Hepatocyte (in vitro differentiated cells): ENCODE measurements around the gene VTN. TPM values are rescaled to one million over a fixed set of nuclear protein-coding genes. Genes with fewer than 3 reads are reported as not detected.

Experiments used
- DNase-seq: peaks from one replicate; pipeline ENCODE4 v3.0.0-alpha.2; 2016; ENCODE audit warnings: low spot score
- H2AFZ ChIP-seq: fragments of 200-600 bp; sonication (generic); 2 replicates; pipeline ENCODE4 v1.6.0; 2016; ENCODE audit warnings: antibody characterized with exemption, mild to moderate bottlenecking
- H3K27ac ChIP-seq: fragments of 200-600 bp; sonication (generic); 2 replicates; pipeline ENCODE4 v1.5.1; 2016; ENCODE audit warnings: mild to moderate bottlenecking
- H3K27me3 ChIP-seq: fragments of 200-600 bp; sonication (generic); 2 replicates; pipeline ENCODE4 v1.6.1; 2016
- H3K36me3 ChIP-seq: fragments of 200-600 bp; sonication (generic); replicated peaks from 2 replicates; pipeline ENCODE4 v1.5.1; 2016; ENCODE audit warnings: low read depth; ENCODE audit not compliant: insufficient read depth
- H3K4me1 ChIP-seq: fragments of 200-600 bp; sonication (generic); 2 replicates; pipeline ENCODE4 v1.5.1; 2016; ENCODE audit warnings: mild to moderate bottlenecking, moderate library complexity; ENCODE audit not compliant: insufficient read depth
- H3K4me2 ChIP-seq: fragments of 200-600 bp; sonication (generic); 2 replicates; pipeline ENCODE4 v1.6.0; 2016
- H3K4me3 ChIP-seq: fragments of 200-600 bp; sonication (generic); 2 replicates; pipeline ENCODE4 v1.5.1; 2016; ENCODE audit warnings: mild to moderate bottlenecking
- H3K79me2 ChIP-seq: fragments of 200-600 bp; sonication (generic); 2 replicates; pipeline ENCODE4 v1.6.0; 2017; ENCODE audit warnings: mild to moderate bottlenecking
- H3K9me2 ChIP-seq: fragments of 200-600 bp; sonication (generic); replicated peaks from 2 replicates; pipeline ENCODE4 v1.6.0; 2017; ENCODE audit warnings: mild to moderate bottlenecking; ENCODE audit not compliant: insufficient read depth
- H3K9me3 ChIP-seq: fragments of 200-600 bp; sonication (generic); 2 replicates; pipeline ENCODE4 v1.5.1; 2016; ENCODE audit warnings: low read depth, mild to moderate bottlenecking
- H4K20me1 ChIP-seq: fragments of 200-600 bp; sonication (generic); 2 replicates; pipeline ENCODE4 v1.6.0; 2016; ENCODE audit warnings: mild to moderate bottlenecking; ENCODE audit not compliant: insufficient read depth, poor library complexity, severe bottlenecking
- EZH2 ChIP-seq: fragments of 200-600 bp; sonication (generic); IDR thresholded peaks from 2 replicates; pipeline ENCODE4 v1.6.1; 2016; ENCODE audit warnings: antibody characterized with exemption, mild to moderate bottlenecking, borderline replicate concordance
- EZH2phosphoT487 ChIP-seq: fragments of 200-600 bp; sonication (generic); IDR thresholded peaks from one replicate; pipeline ENCODE4 v1.6.1; 2018; ENCODE audit warnings: antibody characterized with exemption, mild to moderate bottlenecking, low read depth, moderate library complexity; ENCODE audit not compliant: unreplicated experiment, severe bottlenecking
- WGBS: methylation state at CpG from one replicate; pipeline ENCODE4 v1.1.6; 2016; ENCODE audit warnings: low lambda C conversion rate; ENCODE audit errors: missing lambda C conversion rate; 5-methylcytosine and 5-hydroxymethylcytosine counted together
- polyA plus RNA-seq: library from polyadenylated mRNA; unstranded; fragments of >200 nt; fragmentation: Nextera tagmentation; extraction: Ambion mirVana; gene quantifications from 2 replicates; pipeline ENCODE4 v1.2.1, GENCODE V29; 2016
- total RNA-seq: library from RNA; depleted of rRNA; stranded (reverse); fragments of >200 nt; gene quantifications from 2 replicates; pipeline ENCODE4 v1.2.3, GENCODE V29; 2014
- TF ChIP-seq, protein P1 (sequence below): fragments of 200-600 bp; sonication (generic); IDR thresholded peaks from 2 replicates; pipeline ENCODE4 v1.5.1; 2016; ENCODE audit warnings: antibody characterized with exemption, mild to moderate bottlenecking; ENCODE audit not compliant: poor library complexity

Gene VTN
- total and polyA plus RNA-seq, 2 experiments from 2014 or later = 763 to 1,128 TPM

DNA sequence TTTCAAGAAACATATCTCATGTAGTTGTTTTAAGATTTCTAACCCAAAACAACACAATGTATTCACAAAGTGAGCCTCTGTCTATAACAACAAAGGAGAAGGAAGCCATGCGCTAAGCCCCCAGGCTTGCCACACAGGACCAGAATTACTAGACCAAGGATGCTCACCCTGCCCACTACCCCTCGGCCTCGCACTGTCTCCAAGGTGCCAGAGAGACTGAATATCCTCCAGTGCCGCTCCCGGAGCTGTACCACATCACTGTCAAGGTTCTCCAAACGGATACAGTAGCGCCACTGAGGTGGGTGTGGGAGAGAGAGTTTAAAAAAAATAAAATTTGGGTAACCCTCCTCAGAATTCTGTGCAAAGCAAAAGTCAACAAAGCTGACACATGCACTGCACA lies 19.8 kb downstream of the VTN start:
- Histone ChIP-seq H3K36me3 (no peaks in the 10 kb centered on the region), H4K20me1 (no peaks in the 10 kb centered on the region), H3K4me1 (peaks cover 11% of the 10 kb centered on the region), H3K79me2 (peaks cover 5% of the 10 kb centered on the region), H3K4me3 (no peak overlapping the region), H3K27me3 (no peaks in the 10 kb centered on the region), H3K9me3 (no peaks in the 10 kb centered on the region), H2AFZ (no peak overlapping the region), H3K4me2 (no peak overlapping the region), H3K9me2 (no peaks in the 10 kb centered on the region), H3K27ac (no peak overlapping the region)
- TF ChIP-seq, protein P1, sequence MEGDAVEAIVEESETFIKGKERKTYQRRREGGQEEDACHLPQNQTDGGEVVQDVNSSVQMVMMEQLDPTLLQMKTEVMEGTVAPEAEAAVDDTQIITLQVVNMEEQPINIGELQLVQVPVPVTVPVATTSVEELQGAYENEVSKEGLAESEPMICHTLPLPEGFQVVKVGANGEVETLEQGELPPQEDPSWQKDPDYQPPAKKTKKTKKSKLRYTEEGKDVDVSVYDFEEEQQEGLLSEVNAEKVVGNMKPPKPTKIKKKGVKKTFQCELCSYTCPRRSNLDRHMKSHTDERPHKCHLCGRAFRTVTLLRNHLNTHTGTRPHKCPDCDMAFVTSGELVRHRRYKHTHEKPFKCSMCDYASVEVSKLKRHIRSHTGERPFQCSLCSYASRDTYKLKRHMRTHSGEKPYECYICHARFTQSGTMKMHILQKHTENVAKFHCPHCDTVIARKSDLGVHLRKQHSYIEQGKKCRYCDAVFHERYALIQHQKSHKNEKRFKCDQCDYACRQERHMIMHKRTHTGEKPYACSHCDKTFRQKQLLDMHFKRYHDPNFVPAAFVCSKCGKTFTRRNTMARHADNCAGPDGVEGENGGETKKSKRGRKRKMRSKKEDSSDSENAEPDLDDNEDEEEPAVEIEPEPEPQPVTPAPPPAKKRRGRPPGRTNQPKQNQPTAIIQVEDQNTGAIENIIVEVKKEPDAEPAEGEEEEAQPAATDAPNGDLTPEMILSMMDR = no peak
- TF ChIP-seq EZH2phosphoT487 (no peak), EZH2 (no peak)
- WGBS = 94% methylated on average over 7 of the region's 7 CpGs
- no peak for DNase-seq

DNA sequence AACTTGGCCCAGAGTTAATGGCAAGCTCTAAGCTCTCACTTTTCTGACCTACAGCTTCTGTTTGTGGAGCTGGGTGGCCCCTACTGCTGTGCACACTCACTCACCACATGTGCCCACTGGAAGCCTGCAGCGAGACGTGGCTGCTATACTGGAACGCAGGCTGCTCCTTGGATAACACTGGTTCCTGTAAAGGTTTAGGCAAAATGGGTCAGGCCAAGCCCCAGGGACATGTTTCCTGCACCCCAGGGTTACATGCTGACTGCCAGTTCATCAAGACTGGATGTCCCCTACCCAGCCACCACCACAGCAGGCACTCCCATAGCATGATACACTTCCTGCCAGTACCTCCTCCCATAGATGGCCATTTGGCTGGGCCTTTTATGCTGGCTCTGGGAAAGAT lies 21.1 kb downstream of the VTN start:
- H3K79me2 ChIP-seq = no peaks in the 10 kb centered on the region
- H3K9me3 ChIP-seq = no peaks in the 10 kb centered on the region
- H3K27ac ChIP-seq = no peak overlapping the region
- TF ChIP-seq EZH2 (no peak), EZH2phosphoT487 (no peak)
- TF ChIP-seq, protein P1 = no peak
- H4K20me1 ChIP-seq = no peaks in the 10 kb centered on the region
- 84% methylated on average over 3 of the region's 3 CpGs for WGBS
- H3K4me3 ChIP-seq = no peak overlapping the region
- H3K9me2 ChIP-seq = no peaks in the 10 kb centered on the region
- no peak for DNase-seq
- no peak overlapping the region for H3K4me2 ChIP-seq
- H2AFZ ChIP-seq = no peak overlapping the region
- H3K4me1 ChIP-seq = peaks cover 11% of the 10 kb centered on the region
- H3K36me3 ChIP-seq = no peaks in the 10 kb centered on the region
- no peaks in the 10 kb centered on the region for H3K27me3 ChIP-seq

DNA sequence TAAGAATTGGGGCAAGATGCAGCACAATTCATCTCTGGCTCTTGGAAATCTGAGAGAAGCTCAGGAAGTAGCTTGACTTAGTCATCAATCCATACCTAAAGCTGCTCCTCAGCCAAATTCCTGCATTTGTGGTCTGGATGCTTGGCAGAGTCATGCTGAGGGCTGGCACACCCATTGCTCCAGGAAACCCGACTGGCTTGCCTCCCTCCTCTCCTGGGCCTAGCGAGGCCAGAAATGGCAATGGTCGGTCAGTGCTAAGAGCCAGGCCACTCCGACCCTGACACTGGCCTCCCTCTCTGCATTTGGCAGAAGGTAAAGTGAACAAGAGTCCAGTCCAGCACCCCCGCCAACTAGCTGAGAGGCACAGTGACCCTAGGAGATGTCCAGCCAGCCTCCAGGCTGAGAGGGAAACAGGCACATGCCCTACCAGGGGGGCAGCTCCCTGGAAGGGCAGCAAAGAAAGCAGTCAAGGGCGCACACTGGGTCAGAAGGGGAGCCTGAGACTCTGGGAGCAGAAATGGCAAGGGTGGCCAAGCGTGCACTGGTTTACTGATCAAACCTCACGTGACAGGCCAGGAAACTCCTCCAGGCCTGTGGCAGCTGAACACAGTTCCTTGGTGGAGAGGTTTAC lies 22.7 kb downstream of the VTN start:
- DNase-seq = no peak
- Histone ChIP-seq H4K20me1 (no peaks in the 10 kb centered on the region), H2AFZ (no peak overlapping the region), H3K9me2 (no peaks in the 10 kb centered on the region), H3K79me2 (no peaks in the 10 kb centered on the region), H3K4me3 (no peak overlapping the region), H3K4me2 (no peak overlapping the region), H3K27me3 (no peaks in the 10 kb centered on the region), H3K9me3 (no peaks in the 10 kb centered on the region), H3K36me3 (no peaks in the 10 kb centered on the region), H3K27ac (peak overlapping the region; percentile 23), H3K4me1 (peaks cover 11% of the 10 kb centered on the region)
- WGBS = 91% methylated on average over 8 of the region's 8 CpGs
- TF ChIP-seq, protein P1 = no peak
- TF ChIP-seq EZH2phosphoT487 = no peak
- TF ChIP-seq EZH2 = no peak
